ENCODE measurements around the gene TMIGD1. TPM values are rescaled to one million over a fixed set of nuclear protein-coding genes. Genes with fewer than 3 reads are reported as not detected.
A peak's percentile ranks its signal among the peaks of the same experiment; 100 is the strongest.

Gene TMIGD1
- total RNA-seq, 4 donors from 2014 or later, result 5.0 to 684 (median 290) TPM

GRCh38 chr17:30315106-30315505, 18.8 kb downstream of the TMIGD1 start:
- H3K36me3 ChIP-seq, result no peaks in the 10 kb centered on the region
- H3K27me3 ChIP-seq, result no peaks in the 10 kb centered on the region
- peaks cover 0 to 20% (median 0%) of the 10 kb centered on the region in 4 donors for H3K4me1 ChIP-seq
- peak overlapping the region in 3 of 4 donors; percentile 2 to 38 (median 6) for H3K27ac ChIP-seq
- no peak for TF ChIP-seq CTCF (IDR thresholded peaks at IDR 0.05)
- no peak for TF ChIP-seq POLR2A (IDR thresholded peaks at IDR 0.05)
- no peak for DNase-seq
- no peaks in the 10 kb centered on the region for H3K9me3 ChIP-seq
- no peak overlapping the region for H3K4me3 ChIP-seq

- Histone ChIP-seq H3K4me3 (no peak overlapping the region), H3K36me3 (no peaks in the 10 kb centered on the region), H3K9me3 (no peaks in the 10 kb centered on the region), H3K27me3 (no peaks in the 10 kb centered on the region), H3K27ac (peak overlapping the region in 3 of 4 donors; percentile 2 to 63 (median 9)), H3K4me1 (peaks cover 0 to 20% (median 0%) of the 10 kb centered on the region in 4 donors)
- TF ChIP-seq CTCF (IDR thresholded peaks at IDR 0.05) (no peak), POLR2A (IDR thresholded peaks at IDR 0.05) (no peak)
- no peak for DNase-seq
Observed at GRCh38 chr17:30314474-30314873, 19.4 kb downstream of the TMIGD1 start.

GRCh38 chr17:30312226-30312625, 21.6 kb downstream of the TMIGD1 start:
- no peak for DNase-seq
- no peaks in the 10 kb centered on the region for H3K36me3 ChIP-seq
- no peak overlapping the region for H3K4me3 ChIP-seq
- H3K27ac ChIP-seq, result peak overlapping the region in 2 of 4 donors; percentile 3 to 12
- H3K9me3 ChIP-seq, result no peaks in the 10 kb centered on the region
- no peak for TF ChIP-seq CTCF (IDR thresholded peaks at IDR 0.05)
- TF ChIP-seq POLR2A (IDR thresholded peaks at IDR 0.05), result no peak
- peaks cover 0 to 12% (median 0%) of the 10 kb centered on the region in 4 donors for H3K4me1 ChIP-seq
- no peaks in the 10 kb centered on the region for H3K27me3 ChIP-seq

GRCh38 chr17:30310562-30310961, 23.3 kb downstream of the TMIGD1 start:
- no peaks in the 10 kb centered on the region for H3K27me3 ChIP-seq
- H3K4me1 ChIP-seq, result peaks cover 0 to 15% (median 0%) of the 10 kb centered on the region in 4 donors
- H3K9me3 ChIP-seq, result no peaks in the 10 kb centered on the region
- H3K27ac ChIP-seq, result no peak overlapping the region
- no peak for TF ChIP-seq CTCF (IDR thresholded peaks at IDR 0.05)
- no peak for TF ChIP-seq POLR2A (IDR thresholded peaks at IDR 0.05)
- no peak for DNase-seq
- H3K4me3 ChIP-seq, result no peak overlapping the region
- no peaks in the 10 kb centered on the region for H3K36me3 ChIP-seq

- Histone ChIP-seq H3K9me3 (no peaks in the 10 kb centered on the region), H3K36me3 (no peaks in the 10 kb centered on the region), H3K27ac (peak overlapping the region in 1 of 4 donors; percentile 63), H3K4me3 (no peak overlapping the region), H3K27me3 (no peaks in the 10 kb centered on the region), H3K4me1 (peaks cover 0 to 15% (median 0%) of the 10 kb centered on the region in 4 donors)
- DNase-seq, result no peak
- TF ChIP-seq CTCF (IDR thresholded peaks at IDR 0.05), result no peak
- TF ChIP-seq POLR2A (IDR thresholded peaks at IDR 0.05), result no peak
Observed at GRCh38 chr17:30309591-30309990, 24.3 kb downstream of the TMIGD1 start.

GRCh38 chr17:30308406-30308805, 25.5 kb downstream of the TMIGD1 start:
- TF ChIP-seq CTCF (IDR thresholded peaks at IDR 0.05) (no peak), POLR2A (IDR thresholded peaks at IDR 0.05) (no peak)
- no peaks in the 10 kb centered on the region for H3K9me3 ChIP-seq
- peak overlapping the region in 2 of 4 donors; percentile 9 to 72 for H3K27ac ChIP-seq

More at GRCh38 chr17:30308406-30308805, 25.5 kb downstream of the TMIGD1 start:
- no peaks in the 10 kb centered on the region for H3K27me3 ChIP-seq
- no peak overlapping the region for H3K4me3 ChIP-seq
- H3K36me3 ChIP-seq, result no peaks in the 10 kb centered on the region
- peaks cover 0 to 8% (median 0%) of the 10 kb centered on the region in 4 donors for H3K4me1 ChIP-seq
- no peak for DNase-seq
